ENCODE results near the gene TMED10.
A peak's percentile ranks its signal among the peaks of the same experiment; 100 is the strongest.

Gene TMED10

GRCh38 chr14:75200451-75200850, 24.0 kb upstream of the TMED10 start:
- Histone ChIP-seq H3K79me2 (ENCODE audit: control insufficient read depth, insufficient read depth, low read length) (no peaks in the 10 kb centered on the region), H4K5ac (ENCODE audit: low read length) (no peak overlapping the region), H3K4me2 (ENCODE audit: low read length) (no peak overlapping the region), H3K9ac (ENCODE audit: low read length) (no peak overlapping the region), H3K79me1 (ENCODE audit: low read length) (no peaks in the 10 kb centered on the region), H3K4me1 (ENCODE audit: control insufficient read depth, low read depth, low read length) (peaks cover 10% of the 10 kb centered on the region), H3K23ac (ENCODE audit: low read length) (no peak overlapping the region), H2BK120ac (ENCODE audit: low read depth, low read length) (no peak overlapping the region), H2AK5ac (ENCODE audit: low read length) (no peak overlapping the region), H4K8ac (ENCODE audit: low read depth, low read length) (no peak overlapping the region), H2BK15ac (replicated peaks; ENCODE audit: low read depth) (no peak overlapping the region), H3K4me3 (ENCODE audit: low read length) (no peak overlapping the region), H3K4ac (ENCODE audit: low read depth, low read length) (no peak overlapping the region), H2BK5ac (ENCODE audit: low read length) (no peak overlapping the region), H3K27me3 (ENCODE audit: insufficient read depth, low read length, poor library complexity) (no peaks in the 10 kb centered on the region), H3K27ac (ENCODE audit: low read depth, low read length) (no peak overlapping the region), H3K56ac (ENCODE audit: low read length) (no peak overlapping the region), H3K18ac (ENCODE audit: low read length) (no peak overlapping the region), H3K36me3 (ENCODE audit: control insufficient read depth, insufficient read depth, low read length) (no peaks in the 10 kb centered on the region)
- peak; percentile 77 for DNase-seq
- WGBS (ENCODE audit: extremely low coverage, insufficient coverage, low lambda C conversion rate): no CpG with 5 or more reads among the region's 4 CpGs

- WGBS (ENCODE audit: extremely low coverage, insufficient coverage, low lambda C conversion rate): no CpG with 5 or more reads among the region's 11 CpGs
- H4K5ac ChIP-seq (ENCODE audit: low read length): no peak overlapping the region
- H3K9ac ChIP-seq (ENCODE audit: low read length): no peak overlapping the region
These were observed 22.0 kb upstream of the TMED10 start for GRCh38 chr14:75198291-75198933.

GRCh38 chr14:75197338-75197737, 20.9 kb upstream of the TMED10 start:
- Histone ChIP-seq H2BK15ac (replicated peaks; ENCODE audit: low read depth) (no peak overlapping the region), H4K8ac (ENCODE audit: low read depth, low read length) (no peak overlapping the region), H3K79me1 (ENCODE audit: low read length) (no peaks in the 10 kb centered on the region), H3K36me3 (ENCODE audit: control insufficient read depth, insufficient read depth, low read length) (no peaks in the 10 kb centered on the region), H3K4me3 (ENCODE audit: low read length) (no peak overlapping the region), H2BK120ac (ENCODE audit: low read depth, low read length) (no peak overlapping the region), H3K4me1 (ENCODE audit: control insufficient read depth, low read depth, low read length) (peaks cover 10% of the 10 kb centered on the region), H3K18ac (ENCODE audit: low read length) (no peak overlapping the region), H3K56ac (ENCODE audit: low read length) (no peak overlapping the region), H3K4me2 (ENCODE audit: low read length) (no peak overlapping the region), H2BK5ac (ENCODE audit: low read length) (no peak overlapping the region), H3K23ac (ENCODE audit: low read length) (no peak overlapping the region), H3K4ac (ENCODE audit: low read depth, low read length) (no peak overlapping the region), H3K27ac (ENCODE audit: low read depth, low read length) (no peak overlapping the region), H3K9ac (ENCODE audit: low read length) (no peak overlapping the region), H2AK5ac (ENCODE audit: low read length) (no peak overlapping the region), H3K27me3 (ENCODE audit: insufficient read depth, low read length, poor library complexity) (no peaks in the 10 kb centered on the region), H4K5ac (ENCODE audit: low read length) (no peak overlapping the region), H3K79me2 (ENCODE audit: control insufficient read depth, insufficient read depth, low read length) (no peaks in the 10 kb centered on the region)
- no CpG with 5 or more reads among the region's 4 CpGs for WGBS (ENCODE audit: extremely low coverage, insufficient coverage, low lambda C conversion rate)
- no peak for DNase-seq

More at GRCh38 chr14:75198291-75198933, 22.0 kb upstream of the TMED10 start:
- no peak overlapping the region for H3K4me2 ChIP-seq (ENCODE audit: low read length)
- H2AK5ac ChIP-seq (ENCODE audit: low read length): peak overlapping the region; percentile 69
- H3K56ac ChIP-seq (ENCODE audit: low read length): no peak overlapping the region
- H3K79me1 ChIP-seq (ENCODE audit: low read length): no peaks in the 10 kb centered on the region
- no peak overlapping the region for H3K27ac ChIP-seq (ENCODE audit: low read depth, low read length)
- no peak for DNase-seq
- no peak overlapping the region for H2BK15ac ChIP-seq (replicated peaks; ENCODE audit: low read depth)
- no peak overlapping the region for H2BK5ac ChIP-seq (ENCODE audit: low read length)
- no peak overlapping the region for H3K4me3 ChIP-seq (ENCODE audit: low read length)
- H3K23ac ChIP-seq (ENCODE audit: low read length): peak overlapping the region; percentile 35
- H3K79me2 ChIP-seq (ENCODE audit: control insufficient read depth, insufficient read depth, low read length): no peaks in the 10 kb centered on the region
- H2BK120ac ChIP-seq (ENCODE audit: low read depth, low read length): no peak overlapping the region
- no peaks in the 10 kb centered on the region for H3K36me3 ChIP-seq (ENCODE audit: control insufficient read depth, insufficient read depth, low read length)
- H3K4me1 ChIP-seq (ENCODE audit: control insufficient read depth, low read depth, low read length): peaks cover 10% of the 10 kb centered on the region
- no peak overlapping the region for H3K4ac ChIP-seq (ENCODE audit: low read depth, low read length)
- no peak overlapping the region for H4K8ac ChIP-seq (ENCODE audit: low read depth, low read length)
- H3K27me3 ChIP-seq (ENCODE audit: insufficient read depth, low read length, poor library complexity): no peaks in the 10 kb centered on the region
- H3K18ac ChIP-seq (ENCODE audit: low read length): no peak overlapping the region

- Histone ChIP-seq H3K18ac (ENCODE audit: low read length) (no peak overlapping the region), H3K4me2 (ENCODE audit: low read length) (no peak overlapping the region), H3K79me1 (ENCODE audit: low read length) (no peaks in the 10 kb centered on the region), H3K27me3 (ENCODE audit: insufficient read depth, low read length, poor library complexity) (no peaks in the 10 kb centered on the region), H3K9ac (ENCODE audit: low read length) (no peak overlapping the region), H3K23ac (ENCODE audit: low read length) (no peak overlapping the region), H3K27ac (ENCODE audit: low read depth, low read length) (no peak overlapping the region), H3K4ac (ENCODE audit: low read depth, low read length) (no peak overlapping the region), H3K4me1 (ENCODE audit: control insufficient read depth, low read depth, low read length) (peaks cover 10% of the 10 kb centered on the region), H2BK5ac (ENCODE audit: low read length) (no peak overlapping the region), H3K79me2 (ENCODE audit: control insufficient read depth, insufficient read depth, low read length) (no peaks in the 10 kb centered on the region), H2BK15ac (replicated peaks; ENCODE audit: low read depth) (no peak overlapping the region), H2BK120ac (ENCODE audit: low read depth, low read length) (no peak overlapping the region), H3K56ac (ENCODE audit: low read length) (no peak overlapping the region), H4K5ac (ENCODE audit: low read length) (no peak overlapping the region), H3K4me3 (ENCODE audit: low read length) (no peak overlapping the region), H4K8ac (ENCODE audit: low read depth, low read length) (no peak overlapping the region), H3K36me3 (ENCODE audit: control insufficient read depth, insufficient read depth, low read length) (no peaks in the 10 kb centered on the region), H2AK5ac (ENCODE audit: low read length) (no peak overlapping the region)
- WGBS (ENCODE audit: extremely low coverage, insufficient coverage, low lambda C conversion rate): no CpG with 5 or more reads among the region's 4 CpGs
- DNase-seq: no peak
These were observed 20.1 kb upstream of the TMED10 start for GRCh38 chr14:75196468-75196867.

- H3K9ac ChIP-seq (ENCODE audit: low read length): no peak overlapping the region
- H3K79me1 ChIP-seq (ENCODE audit: low read length): no peaks in the 10 kb centered on the region
- H3K56ac ChIP-seq (ENCODE audit: low read length): no peak overlapping the region
- H3K4ac ChIP-seq (ENCODE audit: low read depth, low read length): no peak overlapping the region
- H3K27ac ChIP-seq (ENCODE audit: low read depth, low read length): no peak overlapping the region
- no CpG with 5 or more reads among the region's 3 CpGs for WGBS (ENCODE audit: extremely low coverage, insufficient coverage, low lambda C conversion rate)
- H3K4me2 ChIP-seq (ENCODE audit: low read length): no peak overlapping the region
- no peaks in the 10 kb centered on the region for H3K27me3 ChIP-seq (ENCODE audit: insufficient read depth, low read length, poor library complexity)
- H2AK5ac ChIP-seq (ENCODE audit: low read length): no peak overlapping the region
- no peak overlapping the region for H2BK15ac ChIP-seq (replicated peaks; ENCODE audit: low read depth)
- H3K4me3 ChIP-seq (ENCODE audit: low read length): no peak overlapping the region
- no peak overlapping the region for H4K5ac ChIP-seq (ENCODE audit: low read length)
- no peak overlapping the region for H3K18ac ChIP-seq (ENCODE audit: low read length)
- H3K79me2 ChIP-seq (ENCODE audit: control insufficient read depth, insufficient read depth, low read length): no peaks in the 10 kb centered on the region
- no peak overlapping the region for H2BK5ac ChIP-seq (ENCODE audit: low read length)
- no peak overlapping the region for H3K23ac ChIP-seq (ENCODE audit: low read length)
- H3K4me1 ChIP-seq (ENCODE audit: control insufficient read depth, low read depth, low read length): peaks cover 9% of the 10 kb centered on the region
- no peaks in the 10 kb centered on the region for H3K36me3 ChIP-seq (ENCODE audit: control insufficient read depth, insufficient read depth, low read length)
- no peak overlapping the region for H2BK120ac ChIP-seq (ENCODE audit: low read depth, low read length)
- DNase-seq: no peak
- H4K8ac ChIP-seq (ENCODE audit: low read depth, low read length): no peak overlapping the region
These were observed 19.7 kb upstream of the TMED10 start for GRCh38 chr14:75196064-75196463.

GRCh38 chr14:75191100-75191499, 14.7 kb upstream of the TMED10 start:
- Histone ChIP-seq H3K9ac (ENCODE audit: low read length) (no peak overlapping the region), H2AK5ac (ENCODE audit: low read length) (no peak overlapping the region), H4K5ac (ENCODE audit: low read length) (no peak overlapping the region), H2BK15ac (replicated peaks; ENCODE audit: low read depth) (no peak overlapping the region), H3K4me3 (ENCODE audit: low read length) (no peak overlapping the region), H3K56ac (ENCODE audit: low read length) (no peak overlapping the region), H3K4me2 (ENCODE audit: low read length) (no peak overlapping the region), H3K79me2 (ENCODE audit: control insufficient read depth, insufficient read depth, low read length) (no peaks in the 10 kb centered on the region), H2BK5ac (ENCODE audit: low read length) (no peak overlapping the region), H3K4me1 (ENCODE audit: control insufficient read depth, low read depth, low read length) (no peaks in the 10 kb centered on the region), H4K8ac (ENCODE audit: low read depth, low read length) (no peak overlapping the region), H3K79me1 (ENCODE audit: low read length) (no peaks in the 10 kb centered on the region), H3K27ac (ENCODE audit: low read depth, low read length) (no peak overlapping the region), H3K4ac (ENCODE audit: low read depth, low read length) (no peak overlapping the region), H3K23ac (ENCODE audit: low read length) (no peak overlapping the region), H3K36me3 (ENCODE audit: control insufficient read depth, insufficient read depth, low read length) (no peaks in the 10 kb centered on the region), H3K27me3 (ENCODE audit: insufficient read depth, low read length, poor library complexity) (no peaks in the 10 kb centered on the region), H2BK120ac (ENCODE audit: low read depth, low read length) (no peak overlapping the region), H3K18ac (ENCODE audit: low read length) (no peak overlapping the region)
- no CpG with 5 or more reads among the region's 3 CpGs for WGBS (ENCODE audit: extremely low coverage, insufficient coverage, low lambda C conversion rate)
- no peak for DNase-seq
